ENCODE results near the gene RGS11.
"Not testable (repeated sequence)": the region's sequence is repeated elsewhere in the genome, so short reads cannot be mapped to it uniquely, and the experiment has no call there.

RGS11 gene

GRCh38 chr16:279531-279930, 3.8 kb upstream of the RGS11 start:
- DNase-seq = no peak

GRCh38 chr16:278863-279366, 3.2 kb upstream of the RGS11 start:
- DNase-seq = peak; percentile 59

GRCh38 chr16:276426-277077, 808 bp upstream of the RGS11 start:
- DNase-seq = no peak

GRCh38 chr16:275041-275641, 603 bp downstream of the RGS11 start:
- DNase-seq = no peak

- DNase-seq = no peak
Observed at GRCh38 chr16:273547-274421, 2.0 kb downstream of the RGS11 start.

GRCh38 chr16:272633-273546, 2.9 kb downstream of the RGS11 start:
- no peak for DNase-seq

- DNase-seq = no peak
Observed at GRCh38 chr16:270381-271255, 5.1 kb downstream of the RGS11 start.

- no peak for DNase-seq
Observed at GRCh38 chr16:269061-269796, 6.5 kb downstream of the RGS11 start.

GRCh38 chr16:268141-269053, 7.3 kb downstream of the RGS11 start:
- peak; percentile 9 for DNase-seq

- DNase-seq = not testable (repeated sequence)
Observed at GRCh38 chr16:267562-267961, 8.2 kb downstream of the RGS11 start.

- no peak for DNase-seq
Observed at GRCh38 chr16:266258-267164, 9.2 kb downstream of the RGS11 start.

GRCh38 chr16:265711-266110, 10.0 kb downstream of the RGS11 start:
- no peak for DNase-seq

- DNase-seq = no peak
Observed at GRCh38 chr16:265002-265529, 10.7 kb downstream of the RGS11 start.

GRCh38 chr16:264440-264951, 11.2 kb downstream of the RGS11 start:
- DNase-seq = no peak

GRCh38 chr16:263944-264343, 11.8 kb downstream of the RGS11 start:
- no peak for DNase-seq

- DNase-seq = no peak
Observed at GRCh38 chr16:263182-263774, 12.5 kb downstream of the RGS11 start.

GRCh38 chr16:262121-262745, 13.5 kb downstream of the RGS11 start:
- no peak for DNase-seq
